ENCODE measurements around the gene SLC15A3. TPM values are rescaled to one million over a fixed set of nuclear protein-coding genes. Genes with fewer than 3 reads are reported as not detected.

SLC15A3 gene
- total RNA-seq, 1 donor from 2014 or later: 5.0 TPM

- no peaks in the 10 kb centered on the region for H3K9me3 Mint-ChIP-seq
- H3K27ac Mint-ChIP-seq: no peak overlapping the region
- DNase-seq (ENCODE audit: low spot score in 2 of 2, unreplicated experiment in 2 of 2): no peak
- peaks cover 44% of the 10 kb centered on the region for H3K27me3 Mint-ChIP-seq (ENCODE audit: low read depth)
- peaks cover 6% of the 10 kb centered on the region for H3K4me1 Mint-ChIP-seq
- no peak overlapping the region for H3K4me3 Mint-ChIP-seq
- TF ChIP-seq CTCF (IDR thresholded peaks at IDR 0.05; ENCODE audit: unreplicated experiment): no peak
- no peaks in the 10 kb centered on the region for H3K36me3 Mint-ChIP-seq
Observed at GRCh38 chr11:60987577-60988277, 35.8 kb upstream of the SLC15A3 start.

- H3K4me3 Mint-ChIP-seq: no peak overlapping the region
- peaks cover 43% of the 10 kb centered on the region for H3K27me3 Mint-ChIP-seq (ENCODE audit: low read depth)
- H3K4me1 Mint-ChIP-seq: peaks cover 5% of the 10 kb centered on the region
- H3K36me3 Mint-ChIP-seq: no peaks in the 10 kb centered on the region
- no peak for TF ChIP-seq CTCF (IDR thresholded peaks at IDR 0.05; ENCODE audit: unreplicated experiment)
- H3K9me3 Mint-ChIP-seq: no peaks in the 10 kb centered on the region
- DNase-seq (ENCODE audit: low spot score in 2 of 2, unreplicated experiment in 2 of 2): no peak
- H3K27ac Mint-ChIP-seq: no peak overlapping the region
Observed at GRCh38 chr11:60985991-60986915, 34.3 kb upstream of the SLC15A3 start.

GRCh38 chr11:60985501-60985900 lies 33.5 kb upstream of the SLC15A3 start:
- TF ChIP-seq CTCF (IDR thresholded peaks at IDR 0.05; ENCODE audit: unreplicated experiment): no peak
- peaks cover 5% of the 10 kb centered on the region for H3K4me1 Mint-ChIP-seq
- DNase-seq (ENCODE audit: low spot score in 2 of 2, unreplicated experiment in 2 of 2): no peak
- H3K9me3 Mint-ChIP-seq: no peaks in the 10 kb centered on the region
- no peaks in the 10 kb centered on the region for H3K36me3 Mint-ChIP-seq
- H3K27ac Mint-ChIP-seq: no peak overlapping the region
- no peak overlapping the region for H3K4me3 Mint-ChIP-seq
- peaks cover 41% of the 10 kb centered on the region for H3K27me3 Mint-ChIP-seq (ENCODE audit: low read depth)

GRCh38 chr11:60984636-60985035 lies 32.7 kb upstream of the SLC15A3 start:
- Mint-ChIP-seq H3K4me1 (peaks cover 5% of the 10 kb centered on the region), H3K27ac (no peak overlapping the region), H3K4me3 (no peak overlapping the region), H3K9me3 (no peaks in the 10 kb centered on the region), H3K27me3 (ENCODE audit: low read depth) (peaks cover 35% of the 10 kb centered on the region), H3K36me3 (no peaks in the 10 kb centered on the region)
- no peak for DNase-seq (ENCODE audit: low spot score in 2 of 2, unreplicated experiment in 2 of 2)
- TF ChIP-seq CTCF (IDR thresholded peaks at IDR 0.05; ENCODE audit: unreplicated experiment): no peak

GRCh38 chr11:60984149-60984548 lies 32.2 kb upstream of the SLC15A3 start:
- Mint-ChIP-seq H3K4me3 (no peak overlapping the region), H3K27ac (no peak overlapping the region), H3K4me1 (peaks cover 5% of the 10 kb centered on the region), H3K9me3 (no peaks in the 10 kb centered on the region), H3K27me3 (ENCODE audit: low read depth) (peaks cover 30% of the 10 kb centered on the region), H3K36me3 (no peaks in the 10 kb centered on the region)
- no peak for DNase-seq (ENCODE audit: low spot score in 2 of 2, unreplicated experiment in 2 of 2)
- TF ChIP-seq CTCF (IDR thresholded peaks at IDR 0.05; ENCODE audit: unreplicated experiment): no peak
